ENCODE results near the gene CPT1C.
A peak's percentile ranks its signal among the peaks of the same experiment; 100 is the strongest.

The CPT1C gene

GRCh38 chr19:49683814-49684250, 7.1 kb upstream of the CPT1C start:
- no peak overlapping the region for H3K27ac ChIP-seq (ENCODE audit: poor library complexity, severe bottlenecking)
- peaks cover 2% of the 10 kb centered on the region for H3K4me1 ChIP-seq (ENCODE audit: insufficient read depth, poor library complexity, severe bottlenecking)
- ATAC-seq (ENCODE audit: low read depth), result no peak
- peaks cover 63% of the 10 kb centered on the region for H3K36me3 ChIP-seq (ENCODE audit: low read depth)
- no peak overlapping the region for H3K4me3 ChIP-seq (ENCODE audit: severe bottlenecking)
- no peak for TF ChIP-seq CTCF (IDR thresholded peaks at IDR 0.05; ENCODE audit: poor library complexity, severe bottlenecking)
- H3K27me3 ChIP-seq (ENCODE audit: insufficient read depth, poor library complexity, severe bottlenecking), result no peaks in the 10 kb centered on the region
- DNase-seq (ENCODE audit: low spot score), result no peak
- no peaks in the 10 kb centered on the region for H3K9me3 ChIP-seq (ENCODE audit: severe bottlenecking)

GRCh38 chr19:49684251-49684982, 6.5 kb upstream of the CPT1C start:
- peak; percentile 7; the same call in 1 of the 3 replicates for ATAC-seq (ENCODE audit: low read depth)
- no peaks in the 10 kb centered on the region for H3K9me3 ChIP-seq (ENCODE audit: severe bottlenecking)
- no peaks in the 10 kb centered on the region for H3K27me3 ChIP-seq (ENCODE audit: insufficient read depth, poor library complexity, severe bottlenecking)
- TF ChIP-seq CTCF (IDR thresholded peaks at IDR 0.05; ENCODE audit: poor library complexity, severe bottlenecking), result peak; percentile 61
- no peaks in the 10 kb centered on the region for H3K4me1 ChIP-seq (ENCODE audit: insufficient read depth, poor library complexity, severe bottlenecking)
- no peak overlapping the region for H3K27ac ChIP-seq (ENCODE audit: poor library complexity, severe bottlenecking)
- H3K4me3 ChIP-seq (ENCODE audit: severe bottlenecking), result no peak overlapping the region
- DNase-seq (ENCODE audit: low spot score), result peak; percentile 58
- H3K36me3 ChIP-seq (ENCODE audit: low read depth), result peaks cover 63% of the 10 kb centered on the region

GRCh38 chr19:49684983-49685553, 5.8 kb upstream of the CPT1C start:
- Histone ChIP-seq H3K36me3 (ENCODE audit: low read depth) (peaks cover 60% of the 10 kb centered on the region), H3K27me3 (ENCODE audit: insufficient read depth, poor library complexity, severe bottlenecking) (no peaks in the 10 kb centered on the region), H3K27ac (ENCODE audit: poor library complexity, severe bottlenecking) (no peak overlapping the region), H3K4me3 (ENCODE audit: severe bottlenecking) (no peak overlapping the region), H3K4me1 (ENCODE audit: insufficient read depth, poor library complexity, severe bottlenecking) (no peaks in the 10 kb centered on the region), H3K9me3 (ENCODE audit: severe bottlenecking) (no peaks in the 10 kb centered on the region)
- peak; percentile 49 for DNase-seq (ENCODE audit: low spot score)
- TF ChIP-seq CTCF (IDR thresholded peaks at IDR 0.05; ENCODE audit: poor library complexity, severe bottlenecking), result peak; percentile 1
- ATAC-seq (ENCODE audit: low read depth), result no peak

- Histone ChIP-seq H3K4me1 (ENCODE audit: insufficient read depth, poor library complexity, severe bottlenecking) (no peaks in the 10 kb centered on the region), H3K27me3 (ENCODE audit: insufficient read depth, poor library complexity, severe bottlenecking) (no peaks in the 10 kb centered on the region), H3K9me3 (ENCODE audit: severe bottlenecking) (no peaks in the 10 kb centered on the region), H3K27ac (ENCODE audit: poor library complexity, severe bottlenecking) (no peak overlapping the region), H3K4me3 (ENCODE audit: severe bottlenecking) (no peak overlapping the region), H3K36me3 (ENCODE audit: low read depth) (peaks cover 52% of the 10 kb centered on the region)
- TF ChIP-seq CTCF (IDR thresholded peaks at IDR 0.05; ENCODE audit: poor library complexity, severe bottlenecking), result no peak
- DNase-seq (ENCODE audit: low spot score), result peak; percentile 47
- ATAC-seq (ENCODE audit: low read depth), result no peak
Measured at GRCh38 chr19:49685845-49686332, 5.0 kb upstream of the CPT1C start.
